NAMALWA (cell line): ENCODE measurements around the gene OPCML.

Experiments
- DNase-seq: peaks from one replicate; pipeline ENCODE4 v3.0.0-alpha.2; 2015; ENCODE audit warnings: low spot score

OPCML gene

GRCh38 chr11:132607575-132607974, 924.7 kb downstream of the OPCML start:
- no peak for DNase-seq

- DNase-seq, result no peak
These were observed 926.3 kb downstream of the OPCML start for GRCh38 chr11:132605825-132606570.

DNA sequence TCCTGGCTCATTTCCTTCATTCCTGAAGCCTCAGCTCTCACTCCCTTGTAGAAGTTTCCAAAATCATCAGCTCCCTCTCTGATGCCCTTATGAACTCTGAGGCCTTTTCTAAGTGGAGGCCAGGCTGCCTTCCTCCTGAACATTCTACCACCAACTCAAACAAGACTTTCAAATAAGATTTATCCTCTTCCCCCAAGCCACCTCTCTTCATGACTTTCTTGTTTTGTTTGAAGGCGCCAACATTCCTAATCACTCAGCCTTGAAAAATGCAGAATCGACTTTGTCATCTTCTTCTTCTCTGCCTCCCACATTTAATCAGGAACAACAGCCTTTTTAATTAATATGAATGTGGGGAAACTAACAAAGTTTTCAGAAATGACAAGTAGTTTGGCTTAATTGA, 927.9 kb downstream of the OPCML start:
- DNase-seq, result no peak

- no peak for DNase-seq
These were observed 930.4 kb downstream of the OPCML start for GRCh38 chr11:132601875-132602274.

- no peak for DNase-seq
These were observed 936.6 kb downstream of the OPCML start for GRCh38 chr11:132595711-132596134.

DNA sequence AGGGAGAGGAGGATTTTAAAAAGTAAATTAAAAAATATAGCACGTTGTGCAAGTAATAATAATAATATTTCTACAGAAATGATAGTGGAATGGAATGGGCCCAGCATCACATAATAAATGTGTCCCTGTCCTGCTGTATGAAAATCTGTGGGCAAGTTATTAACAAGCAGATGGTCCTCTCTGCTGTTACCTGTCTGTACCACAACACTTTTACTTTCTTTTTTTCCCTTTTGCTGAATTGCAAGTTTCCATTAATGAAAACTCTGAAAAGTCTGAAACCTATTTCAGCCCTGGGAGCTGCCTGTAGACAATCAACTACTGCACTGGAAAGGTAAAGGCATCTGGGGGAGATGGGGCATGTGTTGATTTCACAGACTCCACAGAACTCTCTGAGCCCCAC, 937.1 kb downstream of the OPCML start:
- DNase-seq, result no peak

- no peak for DNase-seq
These were observed 941.3 kb downstream of the OPCML start for GRCh38 chr11:132590986-132591385.

GRCh38 chr11:132590554-132590953, 941.7 kb downstream of the OPCML start:
- DNase-seq, result no peak

DNA sequence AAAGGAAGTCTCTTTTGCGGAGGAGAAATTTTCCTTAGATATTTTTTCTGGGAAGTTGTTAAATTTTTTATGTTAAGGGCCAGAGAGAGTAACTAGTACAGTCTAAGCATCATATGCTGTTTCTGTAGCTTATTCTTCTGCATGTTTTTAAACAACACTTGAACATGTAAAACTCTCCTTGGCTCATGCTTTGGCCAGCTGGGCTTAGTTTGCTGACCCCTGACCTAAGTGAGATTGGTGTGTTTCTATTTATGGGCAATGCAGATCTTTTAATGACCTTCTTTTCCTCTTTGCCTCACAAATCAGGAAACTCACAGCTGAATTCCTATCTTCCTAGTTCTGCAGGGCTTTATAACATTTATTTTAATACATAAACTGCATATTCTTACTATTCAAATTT, 942.5 kb downstream of the OPCML start:
- DNase-seq, result no peak

DNA sequence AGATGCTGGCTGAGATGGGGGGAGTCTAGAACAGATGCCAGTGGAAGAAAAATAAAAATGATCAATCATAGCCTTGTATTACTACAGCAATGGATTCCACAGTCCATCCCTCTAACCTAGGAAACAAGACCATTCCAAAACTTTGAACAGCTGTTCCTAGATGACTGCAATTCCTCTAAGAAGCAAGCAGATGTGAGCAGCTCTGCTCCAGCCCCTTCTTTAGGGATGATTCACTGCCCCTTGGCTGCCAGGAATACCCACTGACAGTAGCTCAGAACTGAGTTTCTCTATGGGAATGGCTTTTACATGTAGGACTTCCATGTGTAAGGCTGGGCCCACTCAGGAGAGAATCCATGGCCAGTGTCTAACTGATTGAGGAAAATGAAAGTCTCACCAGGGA, 943.9 kb downstream of the OPCML start:
- DNase-seq, result no peak

DNA sequence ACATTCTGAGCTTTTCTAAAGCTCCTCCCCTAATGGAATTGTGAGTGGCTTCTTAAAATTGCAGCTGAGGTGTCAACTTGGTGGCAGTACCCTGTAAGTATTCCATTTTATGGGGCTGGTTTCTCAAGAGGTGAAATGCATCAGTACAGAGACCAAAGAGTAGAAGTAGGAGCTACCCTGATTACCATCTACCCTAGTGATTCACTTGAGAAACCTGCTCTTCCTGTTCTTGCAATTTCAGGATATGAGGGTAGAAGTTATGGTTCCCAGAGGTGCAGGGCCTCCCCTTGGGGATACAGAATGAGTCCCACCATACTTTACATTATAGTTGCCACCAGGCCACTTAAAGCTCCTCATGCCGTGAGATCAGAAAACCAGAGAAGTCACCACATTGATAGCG, 944.6 kb downstream of the OPCML start:
- no peak for DNase-seq

DNA sequence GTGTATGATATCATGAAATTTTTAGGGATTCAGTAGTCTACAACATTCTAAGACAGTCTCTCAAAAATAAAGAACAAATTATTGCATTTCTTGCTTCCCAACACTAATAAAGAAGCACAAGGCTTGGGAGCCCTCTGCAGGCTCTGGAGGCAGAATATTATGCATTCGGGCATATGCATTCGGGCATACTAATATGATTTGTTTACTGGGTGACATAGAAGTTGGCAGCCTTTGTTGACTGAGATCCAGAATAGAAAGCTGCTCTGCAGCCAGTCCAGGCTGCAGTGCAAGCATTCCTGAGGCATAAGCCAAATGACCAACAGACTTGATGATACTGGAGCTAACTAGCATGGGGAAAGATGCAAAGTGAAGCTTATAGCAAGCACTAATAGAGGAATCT, 945.5 kb downstream of the OPCML start:
- DNase-seq, result no peak

DNA sequence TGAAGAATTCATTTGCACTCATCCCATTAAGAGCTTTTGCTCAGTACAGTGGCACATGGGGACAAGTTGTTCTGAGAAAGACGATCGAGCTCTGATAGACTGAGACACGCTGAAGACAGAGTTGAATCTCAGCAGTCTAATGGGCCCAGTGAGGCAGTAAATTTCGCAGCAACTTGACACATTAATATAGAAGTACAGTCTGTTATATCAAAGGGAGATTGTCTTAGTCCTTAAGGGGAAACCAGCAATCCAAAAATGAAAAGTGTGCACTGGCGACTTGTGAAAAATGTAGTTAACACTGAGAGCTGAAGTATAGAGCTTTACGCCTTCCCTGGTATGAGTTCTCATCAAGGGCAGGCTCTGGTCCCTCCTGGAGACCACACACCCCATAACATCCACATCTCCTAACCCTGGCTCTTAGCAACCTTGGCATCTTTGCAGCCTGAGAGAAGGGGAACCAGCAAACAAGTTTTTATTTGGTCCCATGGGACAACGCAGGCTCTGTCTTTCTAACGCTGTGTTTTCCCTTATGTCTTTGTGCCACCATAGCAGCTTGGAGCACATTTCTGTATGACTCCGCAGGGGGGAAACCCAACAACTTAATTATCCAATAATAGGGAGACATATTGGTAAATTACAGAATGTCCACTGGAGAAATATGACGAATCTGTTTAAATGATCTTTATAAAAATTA, 952.5 kb downstream of the OPCML start:
- no peak for DNase-seq

DNA sequence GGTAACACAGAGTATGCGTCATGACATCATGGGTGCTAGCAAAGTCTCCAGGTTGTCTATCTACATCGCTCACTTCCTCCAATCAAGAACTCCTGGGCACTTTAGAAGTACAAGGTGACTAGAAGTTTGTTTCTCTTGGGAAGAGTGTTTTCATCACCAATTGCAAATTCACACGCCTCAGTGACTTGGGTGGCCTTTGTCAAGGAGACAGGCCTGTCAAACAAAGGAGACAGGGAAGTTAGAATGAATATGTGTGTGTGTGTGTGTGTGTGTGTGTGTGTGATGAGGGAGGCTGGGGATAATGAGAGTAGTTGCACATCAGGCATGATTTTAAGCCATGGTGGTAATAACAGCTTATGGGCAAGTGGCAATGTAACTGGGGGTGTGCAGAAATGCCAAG, 953.2 kb downstream of the OPCML start:
- DNase-seq, result no peak

- no peak for DNase-seq
These were observed 953.7 kb downstream of the OPCML start for GRCh38 chr11:132578580-132578979.

DNA sequence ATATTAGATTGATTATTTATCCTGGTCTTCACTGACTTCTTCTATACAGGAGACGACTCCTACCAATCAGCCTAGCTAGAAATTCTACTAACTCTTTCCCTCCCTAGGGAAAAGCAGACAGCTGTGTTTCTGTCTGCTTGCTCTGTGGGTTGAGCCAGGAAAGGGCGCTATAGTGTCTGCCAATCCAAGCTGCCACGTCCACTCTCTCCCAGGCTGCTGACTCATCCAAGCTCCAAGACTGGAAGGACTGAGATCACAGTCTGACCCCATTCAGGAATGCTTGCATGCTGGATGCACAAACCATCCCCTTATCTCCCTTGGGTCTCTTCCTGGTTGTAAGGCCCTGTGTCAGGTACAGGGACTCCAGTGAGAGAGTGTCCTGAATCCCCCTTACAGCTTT, 955.6 kb downstream of the OPCML start:
- no peak for DNase-seq

GRCh38 chr11:132564091-132564885, 968.0 kb downstream of the OPCML start:
- no peak for DNase-seq

DNA sequence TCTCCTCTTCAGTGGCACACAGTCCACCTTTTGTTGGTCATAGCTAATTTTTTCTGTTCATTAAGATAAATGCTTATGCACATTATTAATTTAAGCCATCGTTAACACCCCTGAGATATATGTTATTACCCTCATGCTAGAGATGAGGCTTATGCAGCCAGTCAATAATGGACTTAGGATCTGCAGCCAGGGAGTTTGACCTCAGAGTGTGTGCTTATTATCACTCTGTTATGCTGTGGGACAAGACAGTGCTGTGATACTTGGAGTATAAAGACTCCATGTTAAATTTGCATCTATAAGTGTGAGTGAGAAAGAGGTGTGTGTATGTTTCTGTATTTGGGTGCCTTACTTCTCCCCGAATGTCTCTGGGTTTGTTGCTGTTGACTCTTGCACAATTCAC, 969.3 kb downstream of the OPCML start:
- DNase-seq, result no peak

GRCh38 chr11:132561937-132562336, 970.4 kb downstream of the OPCML start:
- DNase-seq, result no peak

GRCh38 chr11:132559331-132560036, 972.8 kb downstream of the OPCML start:
- DNase-seq, result no peak

GRCh38 chr11:132556316-132556715, 976.0 kb downstream of the OPCML start:
- no peak for DNase-seq

GRCh38 chr11:132555617-132556016, 976.7 kb downstream of the OPCML start:
- no peak for DNase-seq
